ENCODE measurements around the gene NPM3. TPM values are rescaled to one million over a fixed set of nuclear protein-coding genes. Genes with fewer than 3 reads are reported as not detected.

NPM3 gene
- total and polyA plus RNA-seq, 2 of the 4 experiments (the other 2 are of a cell fraction): 84.1 to 112 TPM

GRCh38 chr10:101818119-101818871 is 35.0 kb upstream of the NPM3 start, which contains the start of gene OGA (continued):
- TF ChIP-seq, protein P1, sequence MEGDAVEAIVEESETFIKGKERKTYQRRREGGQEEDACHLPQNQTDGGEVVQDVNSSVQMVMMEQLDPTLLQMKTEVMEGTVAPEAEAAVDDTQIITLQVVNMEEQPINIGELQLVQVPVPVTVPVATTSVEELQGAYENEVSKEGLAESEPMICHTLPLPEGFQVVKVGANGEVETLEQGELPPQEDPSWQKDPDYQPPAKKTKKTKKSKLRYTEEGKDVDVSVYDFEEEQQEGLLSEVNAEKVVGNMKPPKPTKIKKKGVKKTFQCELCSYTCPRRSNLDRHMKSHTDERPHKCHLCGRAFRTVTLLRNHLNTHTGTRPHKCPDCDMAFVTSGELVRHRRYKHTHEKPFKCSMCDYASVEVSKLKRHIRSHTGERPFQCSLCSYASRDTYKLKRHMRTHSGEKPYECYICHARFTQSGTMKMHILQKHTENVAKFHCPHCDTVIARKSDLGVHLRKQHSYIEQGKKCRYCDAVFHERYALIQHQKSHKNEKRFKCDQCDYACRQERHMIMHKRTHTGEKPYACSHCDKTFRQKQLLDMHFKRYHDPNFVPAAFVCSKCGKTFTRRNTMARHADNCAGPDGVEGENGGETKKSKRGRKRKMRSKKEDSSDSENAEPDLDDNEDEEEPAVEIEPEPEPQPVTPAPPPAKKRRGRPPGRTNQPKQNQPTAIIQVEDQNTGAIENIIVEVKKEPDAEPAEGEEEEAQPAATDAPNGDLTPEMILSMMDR (conservative IDR thresholded peaks at IDR 0.05; ENCODE audit: low read depth, low read length): no peak
- TF ChIP-seq POLR2A (IDR thresholded peaks at IDR 0.05; ENCODE audit: low read depth, low read length) (peak; percentile 93), SMC3 (IDR thresholded peaks at IDR 0.05; ENCODE audit: low read depth, low read length) (no peak)
